GM18909 (cell line): ENCODE results near the gene DYNLT5.

ENCODE experiments used
- ATAC-seq: cut with Tn5 transposase; IDR thresholded peaks from one replicate; pipeline ENCODE4 v1.9.1; 2021; ENCODE audit warnings: mild to moderate bottlenecking; ENCODE audit not compliant: unreplicated experiment, poor library complexity

Gene DYNLT5

GRCh38 chr1:66747501-66747900 is 4.8 kb upstream of the DYNLT5 start:
- ATAC-seq, result no peak

GRCh38 chr1:66750577-66750976 is 1.7 kb upstream of the DYNLT5 start:
- ATAC-seq, result no peak

GRCh38 chr1:66751160-66751559 is 1.1 kb upstream of the DYNLT5 start:
- no peak for ATAC-seq

GRCh38 chr1:66752671-66753371 is 562 bp downstream of the DYNLT5 start:
- peak; percentile 19 for ATAC-seq

GRCh38 chr1:66757722-66758240 is 5.5 kb downstream of the DYNLT5 start:
- ATAC-seq, result no peak

GRCh38 chr1:66758241-66758755 is 6.0 kb downstream of the DYNLT5 start:
- ATAC-seq, result peak; percentile 100

GRCh38 chr1:66760506-66760905 is 8.2 kb downstream of the DYNLT5 start:
- ATAC-seq, result no peak

GRCh38 chr1:66761221-66761620 is 9.0 kb downstream of the DYNLT5 start:
- ATAC-seq, result no peak

GRCh38 chr1:66764994-66765578 is 12.8 kb downstream of the DYNLT5 start:
- peak; percentile 77 for ATAC-seq

GRCh38 chr1:66767626-66768025 is 15.4 kb downstream of the DYNLT5 start:
- no peak for ATAC-seq

- ATAC-seq, result no peak
Observed at GRCh38 chr1:66768965-66769364, 16.7 kb downstream of the DYNLT5 start.

GRCh38 chr1:66769512-66770229 is 17.4 kb downstream of the DYNLT5 start:
- no peak for ATAC-seq

GRCh38 chr1:66770240-66770639 is 18.0 kb downstream of the DYNLT5 start:
- no peak for ATAC-seq

GRCh38 chr1:66770694-66771093 is 18.4 kb downstream of the DYNLT5 start:
- ATAC-seq, result no peak

- no peak for ATAC-seq
Observed at GRCh38 chr1:66773227-66773626, 21.0 kb downstream of the DYNLT5 start.

- ATAC-seq, result no peak
Observed at GRCh38 chr1:66774438-66774837, 22.2 kb downstream of the DYNLT5 start.

GRCh38 chr1:66775646-66776045 is 23.4 kb downstream of the DYNLT5 start:
- no peak for ATAC-seq

- ATAC-seq, result no peak
Observed at GRCh38 chr1:66777831-66778230, 25.6 kb downstream of the DYNLT5 start.

GRCh38 chr1:66778266-66778665 is 26.0 kb downstream of the DYNLT5 start:
- ATAC-seq, result no peak

GRCh38 chr1:66778969-66779368 is 26.7 kb downstream of the DYNLT5 start:
- no peak for ATAC-seq

- no peak for ATAC-seq
Observed at GRCh38 chr1:66779475-66780078, 27.3 kb downstream of the DYNLT5 start.
